KG1 (cell line): ENCODE results near the gene TNP1.

ENCODE experiments used
- DNase-seq: peaks from one replicate; lab custom pipeline; 2025; lab: John Stamatoyannopoulos, UW

Gene TNP1

GRCh38 chr2:216873573-216873972 lies 13.7 kb upstream of the TNP1 start:
- no peak for DNase-seq

GRCh38 chr2:216872624-216873023 lies 12.8 kb upstream of the TNP1 start:
- no peak for DNase-seq

GRCh38 chr2:216872040-216872439 lies 12.2 kb upstream of the TNP1 start:
- DNase-seq, result no peak

GRCh38 chr2:216871333-216871934 lies 11.6 kb upstream of the TNP1 start:
- DNase-seq, result no peak

- DNase-seq, result no peak
Measured at GRCh38 chr2:216870508-216871332, 10.9 kb upstream of the TNP1 start.

- DNase-seq, result no peak
Measured at GRCh38 chr2:216866515-216867095, 6.7 kb upstream of the TNP1 start.

GRCh38 chr2:216865658-216866057 lies 5.8 kb upstream of the TNP1 start:
- DNase-seq, result no peak

- DNase-seq, result no peak
Measured at GRCh38 chr2:216863946-216864345, 4.1 kb upstream of the TNP1 start.

- no peak for DNase-seq
Measured at GRCh38 chr2:216862628-216863398, 2.9 kb upstream of the TNP1 start.

GRCh38 chr2:216860426-216861137 lies 718 bp upstream of the TNP1 start:
- DNase-seq, result no peak

GRCh38 chr2:216858312-216858711 lies 1.6 kb downstream of the TNP1 start:
- no peak for DNase-seq

- DNase-seq, result no peak
Measured at GRCh38 chr2:216857131-216857550, 2.7 kb downstream of the TNP1 start.

GRCh38 chr2:216856406-216857065 lies 3.3 kb downstream of the TNP1 start:
- DNase-seq, result no peak

- DNase-seq, result no peak
Measured at GRCh38 chr2:216855605-216856004, 4.3 kb downstream of the TNP1 start.

- DNase-seq, result no peak
Measured at GRCh38 chr2:216855079-216855478, 4.8 kb downstream of the TNP1 start.

- DNase-seq, result no peak
Measured at GRCh38 chr2:216851486-216852090, 8.3 kb downstream of the TNP1 start.

GRCh38 chr2:216850665-216851322 lies 9.1 kb downstream of the TNP1 start:
- no peak for DNase-seq

- no peak for DNase-seq
Measured at GRCh38 chr2:216849987-216850386, 9.9 kb downstream of the TNP1 start.

GRCh38 chr2:216845426-216845825 lies 14.4 kb downstream of the TNP1 start:
- no peak for DNase-seq

GRCh38 chr2:216842636-216843035 lies 17.2 kb downstream of the TNP1 start:
- no peak for DNase-seq
